ENCODE measurements around the gene SLC6A3.

Gene SLC6A3

GRCh38 chr5:1384521-1384920 lies 60.7 kb downstream of the SLC6A3 start:
- no peak for TF ChIP-seq POLR2AphosphoS5 (IDR thresholded peaks at IDR 0.05; ENCODE audit: low read depth, low read length)
- TF ChIP-seq FOXP2 (optimal IDR thresholded peaks at IDR 0.05; ENCODE audit: borderline replicate concordance, extremely low read depth, extremely low read length, insufficient read depth): no peak
- TF ChIP-seq, protein P1, sequence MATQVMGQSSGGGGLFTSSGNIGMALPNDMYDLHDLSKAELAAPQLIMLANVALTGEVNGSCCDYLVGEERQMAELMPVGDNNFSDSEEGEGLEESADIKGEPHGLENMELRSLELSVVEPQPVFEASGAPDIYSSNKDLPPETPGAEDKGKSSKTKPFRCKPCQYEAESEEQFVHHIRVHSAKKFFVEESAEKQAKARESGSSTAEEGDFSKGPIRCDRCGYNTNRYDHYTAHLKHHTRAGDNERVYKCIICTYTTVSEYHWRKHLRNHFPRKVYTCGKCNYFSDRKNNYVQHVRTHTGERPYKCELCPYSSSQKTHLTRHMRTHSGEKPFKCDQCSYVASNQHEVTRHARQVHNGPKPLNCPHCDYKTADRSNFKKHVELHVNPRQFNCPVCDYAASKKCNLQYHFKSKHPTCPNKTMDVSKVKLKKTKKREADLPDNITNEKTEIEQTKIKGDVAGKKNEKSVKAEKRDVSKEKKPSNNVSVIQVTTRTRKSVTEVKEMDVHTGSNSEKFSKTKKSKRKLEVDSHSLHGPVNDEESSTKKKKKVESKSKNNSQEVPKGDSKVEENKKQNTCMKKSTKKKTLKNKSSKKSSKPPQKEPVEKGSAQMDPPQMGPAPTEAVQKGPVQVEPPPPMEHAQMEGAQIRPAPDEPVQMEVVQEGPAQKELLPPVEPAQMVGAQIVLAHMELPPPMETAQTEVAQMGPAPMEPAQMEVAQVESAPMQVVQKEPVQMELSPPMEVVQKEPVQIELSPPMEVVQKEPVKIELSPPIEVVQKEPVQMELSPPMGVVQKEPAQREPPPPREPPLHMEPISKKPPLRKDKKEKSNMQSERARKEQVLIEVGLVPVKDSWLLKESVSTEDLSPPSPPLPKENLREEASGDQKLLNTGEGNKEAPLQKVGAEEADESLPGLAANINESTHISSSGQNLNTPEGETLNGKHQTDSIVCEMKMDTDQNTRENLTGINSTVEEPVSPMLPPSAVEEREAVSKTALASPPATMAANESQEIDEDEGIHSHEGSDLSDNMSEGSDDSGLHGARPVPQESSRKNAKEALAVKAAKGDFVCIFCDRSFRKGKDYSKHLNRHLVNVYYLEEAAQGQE (IDR thresholded peaks at IDR 0.05; ENCODE audit: insufficient read depth in 1 of 2, low read depth in 2 of 2, low read length in 2 of 2): no peak
- no peak for TF ChIP-seq SIN3A (IDR thresholded peaks at IDR 0.05; ENCODE audit: borderline replicate concordance, insufficient read depth, low read length)
- no peak for TF ChIP-seq TAF1 (IDR thresholded peaks at IDR 0.05; ENCODE audit: borderline replicate concordance, insufficient read depth, low read length)

DNA sequence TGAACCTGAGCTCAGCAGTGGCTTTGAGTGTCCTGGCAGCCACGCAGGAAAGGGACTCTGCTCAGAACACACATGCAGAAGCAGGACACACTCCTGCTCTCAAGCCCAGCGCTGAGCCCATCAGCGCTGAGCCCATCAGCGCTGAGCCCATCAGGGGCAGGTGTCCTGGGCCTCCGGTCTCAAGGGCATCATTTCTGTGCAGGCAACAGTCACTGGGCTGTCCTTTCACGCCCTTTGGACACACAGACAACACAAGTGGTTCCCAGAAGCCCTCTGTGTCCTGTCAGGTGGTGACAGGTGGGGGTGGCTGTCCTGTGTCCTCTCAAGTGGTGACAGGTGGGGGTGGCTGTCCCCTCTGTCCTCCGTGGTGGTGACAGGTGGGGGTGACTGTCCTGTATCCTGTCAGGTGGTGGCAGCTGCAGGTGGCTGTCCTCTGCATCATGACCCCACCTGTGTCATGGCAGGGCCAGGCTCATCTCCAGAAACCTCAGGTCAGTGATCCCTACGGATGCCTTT lies 61.3 kb downstream of the SLC6A3 start:
- TF ChIP-seq FOXP2 (optimal IDR thresholded peaks at IDR 0.05; ENCODE audit: borderline replicate concordance, extremely low read depth, extremely low read length, insufficient read depth) (no peak), SIN3A (IDR thresholded peaks at IDR 0.05; ENCODE audit: borderline replicate concordance, insufficient read depth, low read length) (no peak), POLR2AphosphoS5 (IDR thresholded peaks at IDR 0.05; ENCODE audit: low read depth, low read length) (no peak), TAF1 (IDR thresholded peaks at IDR 0.05; ENCODE audit: borderline replicate concordance, insufficient read depth, low read length) (no peak)
- TF ChIP-seq, protein P1 (IDR thresholded peaks at IDR 0.05; ENCODE audit: insufficient read depth in 1 of 2, low read depth in 2 of 2, low read length in 2 of 2): no peak

GRCh38 chr5:1383344-1383743 lies 61.9 kb downstream of the SLC6A3 start:
- no peak for TF ChIP-seq SIN3A (IDR thresholded peaks at IDR 0.05; ENCODE audit: borderline replicate concordance, insufficient read depth, low read length)

GRCh38 chr5:1382248-1382700 lies 63.0 kb downstream of the SLC6A3 start:
- TF ChIP-seq, protein P1 (IDR thresholded peaks at IDR 0.05; ENCODE audit: insufficient read depth in 1 of 2, low read depth in 2 of 2, low read length in 2 of 2): no peak

GRCh38 chr5:1381370-1382247 lies 63.6 kb downstream of the SLC6A3 start:
- TF ChIP-seq POLR2AphosphoS5 (IDR thresholded peaks at IDR 0.05; ENCODE audit: low read depth, low read length) (no peak), TAF1 (IDR thresholded peaks at IDR 0.05; ENCODE audit: borderline replicate concordance, insufficient read depth, low read length) (no peak), FOXP2 (optimal IDR thresholded peaks at IDR 0.05; ENCODE audit: borderline replicate concordance, extremely low read depth, extremely low read length, insufficient read depth) (no peak), SIN3A (IDR thresholded peaks at IDR 0.05; ENCODE audit: borderline replicate concordance, insufficient read depth, low read length) (no peak)
- TF ChIP-seq, protein P1 (IDR thresholded peaks at IDR 0.05; ENCODE audit: insufficient read depth in 1 of 2, low read depth in 2 of 2, low read length in 2 of 2): no peak
